Heart left ventricle (tissue), 16 donors: ENCODE data around the gene HDAC4. TPM values are rescaled to one million over a fixed set of nuclear protein-coding genes. Genes with fewer than 3 reads are reported as not detected.

ENCODE experiments used
- ATAC-seq, 4 donors: fragments of 200-7000 bp; cut with Tn5 transposase; one replicate each; pipeline ENCODE4 v1.9.1; 2020 to 2022; ENCODE audit warnings: moderate library complexity in 4 of 4, mild to moderate bottlenecking in 3 of 4, moderate number of reproducible peaks in 1 of 4
- DNase-seq, 5 donors: peaks; one replicate each; pipeline ENCODE4 v3.0.0-alpha.2; 2020
- H3K27ac ChIP-seq, 12 donors: fragments of 200-600 bp; sonication (generic) in 4 of 12; one replicate each; pipeline versions ENCODE4 v1.5.0 to v1.8.0; 2016 to 2022; ENCODE audit warnings: mild to moderate bottlenecking in 2 of 12
- H3K27me3 ChIP-seq, 9 donors: fragments of 200-600 bp; sonication (generic) in 2 of 9; one replicate each; pipeline versions ENCODE4 v1.5.1 to v1.8.0; 2016 to 2022; ENCODE audit warnings: mild to moderate bottlenecking in 3 of 9
- H3K36me3 ChIP-seq, 9 donors: fragments of 200-600 bp; sonication (generic) in 2 of 9; one replicate each; pipeline versions ENCODE4 v1.5.0 to v1.8.0; 2018 to 2022; ENCODE audit warnings: mild to moderate bottlenecking in 2 of 9
- H3K4me1 ChIP-seq, 12 donors: fragments of 200-600 bp; sonication (generic) in 4 of 12; one replicate each; pipeline versions ENCODE4 v1.5.0 to v1.8.0; 2016 to 2022; ENCODE audit warnings: mild to moderate bottlenecking in 3 of 12
- H3K4me3 ChIP-seq, 12 donors: fragments of 200-600 bp; sonication (generic) in 4 of 12; one replicate each; pipeline versions ENCODE4 v1.5.0 to v1.8.0; 2017 to 2022; ENCODE audit warnings: mild to moderate bottlenecking in 9 of 12, moderate library complexity in 4 of 12
- H3K9me3 ChIP-seq, 12 donors: fragments of 200-600 bp; sonication (generic) in 4 of 12; one replicate each; pipeline versions ENCODE4 v1.5.0 to v1.8.0; 2016 to 2022; ENCODE audit warnings: mild to moderate bottlenecking in 1 of 12
- CTCF ChIP-seq, 12 donors: fragments of 200-600 bp; sonication (generic) in 4 of 12; IDR thresholded peaks; one replicate each; pipeline versions ENCODE4 v1.5.0 to v1.8.0; 2018 to 2022; ENCODE audit warnings: antibody characterized with exemption in 12 of 12, mild to moderate bottlenecking in 5 of 12
- POLR2A ChIP-seq, 2 donors: fragments of 450-650 bp; IDR thresholded peaks; one replicate each; pipeline ENCODE4 v1.6.1; 2017; ENCODE audit warnings: antibody characterized with exemption in 2 of 2, mild to moderate bottlenecking in 2 of 2, moderate library complexity in 2 of 2
- WGBS, 4 donors: extraction: QIAGEN DNeasy Blood & Tissue Kit in 2 of 4; methylation state at CpG; one replicate each; pipeline versions ENCODE4 v1.1.5 to v1.1.7; 2013 to 2018; 5-methylcytosine and 5-hydroxymethylcytosine counted together
- intact Hi-C, 10 donors: fragments of 100-400 bp; cut with DNase I; formaldehyde crosslinking; loops; one replicate each; pipeline versions ENCODE4 v1.11.1 to v1.14.2; 2022
- polyA plus RNA-seq, 2 donors: library from polyadenylated mRNA; stranded (reverse); fragments of 200-250 nt; gene quantifications; one replicate each; pipeline ENCODE4 v1.2.3, GENCODE V29; 2013
- total RNA-seq, 9 donors: library from RNA; depleted of rRNA in 2 of 9; stranded (reverse); fragments of >200 nt in 2 of 9; fragmentation: NEBNext Ultra II Directional in 3 of 9; extraction: Animal tissue kit (Norgen Biotek cat#: 25700) in 3 of 9; gene quantifications; one replicate each; pipeline versions ENCODE4 v1.1.0 to v1.2.4, GENCODE V29; 2016 to 2023
- donor health status: ischemic (EF 13 %, LVEDD 7.1; RV severe dilation, severe dysfunction).
- donor health status: healthy with polysubstance abuse.
- donor health status: DM: no; HTN: yes; CAD: no.
- donor health status: DM: no; HTN: no; CAD: no.
- donor health status: ischemic (EF 25% LVEDD 6.9; RV normal size, moderate dysfunction).
- donor health status: ischemic (EF 25% LVEDD 5.7; RV mildly dilated, moderate dysfunction).
- donor health status: healthy.
- donor health status: DM: yes; HTN: yes; CAD: no.
- donor health status: ischemic (EF 35%, LVEDD 5.7; RV mildly dilated, moderate dysfunction).
- donor health status: nonischemic (EF 11% LVEDD 7.7; RV severe dilation, severe dysfunction).
- donor health status: DM: yes; HTN: yes; CAD: no.
- donor health status: PGD.
- donor health status: ischemic (EF 29% LVEDD 5.4; RV normal size, mild dysfunction).
- donor health status: nonischemic (EF 23%, LVEDD 6.1; RV moderate dilation, normal function).

Gene HDAC4
- total and polyA plus RNA-seq, 11 donors, result 13.9 to 37.6 (median 27.5) TPM

GRCh38 chr2:239220341-239220740 is 180.5 kb downstream of the HDAC4 start:
- intact Hi-C loops, result loop anchor here in 3 of 10 donors (5.0 to 10.0 kb wide), 2 partner anchors 174 to 177 kb away; no protein-coding TSS in a partner anchor
- no peaks in the 10 kb centered on the region for H3K27me3 ChIP-seq
- H3K4me1 ChIP-seq, result peaks cover 0 to 70% (median 49%) of the 10 kb centered on the region in 12 donors
- TF ChIP-seq CTCF (IDR thresholded peaks at IDR 0.05), result no peak
- no peak for TF ChIP-seq POLR2A (IDR thresholded peaks at IDR 0.05)
- WGBS, 4 donors, result 91 to 97% (median 95%) methylated on average over 9 of the region's 9 CpGs
- ATAC-seq (no peak), DNase-seq (no peak)
- H3K4me3 ChIP-seq, result no peak overlapping the region
- no peaks in the 10 kb centered on the region for H3K9me3 ChIP-seq
- no peaks in the 10 kb centered on the region for H3K36me3 ChIP-seq
- H3K27ac ChIP-seq, result peak overlapping the region in 5 of 12 donors; percentile 8 to 93 (median 83)

- no peaks in the 10 kb centered on the region for H3K9me3 ChIP-seq
- TF ChIP-seq CTCF (IDR thresholded peaks at IDR 0.05), result no peak
- TF ChIP-seq POLR2A (IDR thresholded peaks at IDR 0.05), result no peak
- no peak for DNase-seq
- intact Hi-C loops, result no loop called here
- H3K27ac ChIP-seq, result peak overlapping the region in 1 of 12 donors; percentile 60
- peak in 2 of 4 donors; percentile 18 to 33 for ATAC-seq
- WGBS, 4 donors, result 72 to 83% (median 81%) methylated on average over 16 to 17 of the region's 17 CpGs
- no peaks in the 10 kb centered on the region for H3K27me3 ChIP-seq
- no peak overlapping the region for H3K4me3 ChIP-seq
- H3K4me1 ChIP-seq, result peaks cover 0 to 65% (median 32%) of the 10 kb centered on the region in 12 donors
- H3K36me3 ChIP-seq, result no peaks in the 10 kb centered on the region
Observed at GRCh38 chr2:239216614-239217273, 184.1 kb downstream of the HDAC4 start.

- intact Hi-C loops, result no loop called here
- WGBS, 4 donors, result 92 to 95% (median 93%) methylated on average over 7 of the region's 7 CpGs
- no peaks in the 10 kb centered on the region for H3K9me3 ChIP-seq
- no peak for DNase-seq
- no peak for ATAC-seq
- TF ChIP-seq POLR2A (IDR thresholded peaks at IDR 0.05) (no peak), CTCF (IDR thresholded peaks at IDR 0.05) (no peak)
- H3K4me1 ChIP-seq, result peaks cover 0 to 65% (median 33%) of the 10 kb centered on the region in 12 donors
- peak overlapping the region in 1 of 12 donors; percentile 60 for H3K27ac ChIP-seq
- no peak overlapping the region for H3K4me3 ChIP-seq
- H3K27me3 ChIP-seq, result no peaks in the 10 kb centered on the region
- no peaks in the 10 kb centered on the region for H3K36me3 ChIP-seq
Observed at GRCh38 chr2:239215988-239216613, 184.7 kb downstream of the HDAC4 start.

- H3K9me3 ChIP-seq, result no peaks in the 10 kb centered on the region
- no peak for TF ChIP-seq CTCF (IDR thresholded peaks at IDR 0.05)
- no peak for TF ChIP-seq POLR2A (IDR thresholded peaks at IDR 0.05)
- 92 to 94% (median 94%) methylated on average over 21 to 23 of the region's 23 CpGs for WGBS, 4 donors
- peak overlapping the region in 1 of 12 donors; percentile 44 for H3K27ac ChIP-seq
- no peak overlapping the region for H3K4me3 ChIP-seq
- ATAC-seq (peak in 1 of 4 donors; percentile 10), DNase-seq (no peak)
- intact Hi-C loops, result no loop called here
- peaks cover 0 to 61% (median 32%) of the 10 kb centered on the region in 12 donors for H3K4me1 ChIP-seq
- H3K36me3 ChIP-seq, result no peaks in the 10 kb centered on the region
- H3K27me3 ChIP-seq, result no peaks in the 10 kb centered on the region
Observed at GRCh38 chr2:239215136-239215925, 185.5 kb downstream of the HDAC4 start.
